HepG2 (cell line): ENCODE measurements around the gene FUT4. TPM values are rescaled to one million over a fixed set of nuclear protein-coding genes. Genes with fewer than 3 reads are reported as not detected.

ENCODE experiments used
- ATF5 ChIP-seq: sonication (generic); formaldehyde crosslinking; IDR thresholded peaks from 2 replicates; pipeline ENCODE4 v1.4.0; 2020; ENCODE audit warnings: mild to moderate bottlenecking, low read depth, missing genetic modification reagents
- DDIT3 ChIP-seq: sonication (generic); formaldehyde crosslinking; IDR thresholded peaks from 2 replicates; pipeline ENCODE4 v1.4.0; 2020; ENCODE audit warnings: mild to moderate bottlenecking, missing genetic modification reagents
- FOXP1 ChIP-seq, 2 experiments: fragments of 450-650 bp in 1 of 2; IDR thresholded peaks; 2 replicates each; pipeline ENCODE4 v1.6.1; 2017 to 2018; ENCODE audit warnings: antibody characterized with exemption in 1 of 2
- GATA4 ChIP-seq: sonication (generic); IDR thresholded peaks from 2 replicates; pipeline ENCODE4 v1.6.1; 2016; ENCODE audit warnings: antibody characterized with exemption, low read depth, borderline replicate concordance
- HNRNPL ChIP-seq: fragments of 200-400 bp; formaldehyde crosslinking; IDR thresholded peaks from 2 replicates; pipeline ENCODE4 v1.6.1; 2017; ENCODE audit warnings: mild to moderate bottlenecking, low read depth, low read length
- HNRNPLL ChIP-seq: fragments of 200-400 bp; formaldehyde crosslinking; IDR thresholded peaks from 2 replicates; pipeline ENCODE4 v1.6.1; 2017; ENCODE audit warnings: mild to moderate bottlenecking, low read depth, low read length; ENCODE audit not compliant: poor library complexity, severe bottlenecking
- PHB2 ChIP-seq: fragments of 450-650 bp; IDR thresholded peaks from 2 replicates; pipeline ENCODE4 v1.6.1; 2018; ENCODE audit not compliant: partially characterized antibody
- PITX1 ChIP-seq: sonication (generic); formaldehyde crosslinking; IDR thresholded peaks from 2 replicates; pipeline ENCODE4 v1.5.1; 2020; ENCODE audit warnings: mild to moderate bottlenecking, missing genetic modification reagents
- SAP130 ChIP-seq: IDR thresholded peaks from 2 replicates; pipeline ENCODE4 v1.6.1; 2016; ENCODE audit warnings: low read depth
- SIN3B ChIP-seq: fragments of 150-350 bp; IDR thresholded peaks from 2 replicates; pipeline ENCODE4 v1.6.1; 2014; ENCODE audit warnings: low read length
- SP4 ChIP-seq: sonication (generic); formaldehyde crosslinking; IDR thresholded peaks from 2 replicates; pipeline ENCODE4 v1.8.1; 2023; ENCODE audit warnings: mild to moderate bottlenecking, missing genetic modification reagents
- SRSF9 ChIP-seq: fragments of 200-400 bp; formaldehyde crosslinking; IDR thresholded peaks from 2 replicates; pipeline ENCODE4 v1.6.1; 2018; ENCODE audit warnings: borderline replicate concordance, mild to moderate bottlenecking, low read depth, low read length; ENCODE audit not compliant: insufficient read depth, poor library complexity, severe bottlenecking
- TSC22D2 ChIP-seq: sonication (generic); formaldehyde crosslinking; IDR thresholded peaks from 2 replicates; pipeline ENCODE4 v1.5.1; 2020; ENCODE audit warnings: missing genetic modification reagents, mild to moderate bottlenecking, borderline replicate concordance
- XRCC5 ChIP-seq: fragments of 200-400 bp; formaldehyde crosslinking; optimal IDR thresholded peaks from 2 replicates; pipeline ENCODE3; 2017; ENCODE audit warnings: mild to moderate bottlenecking, low read length
- ZC3H13 ChIP-seq: sonication (generic); formaldehyde crosslinking; IDR thresholded peaks from 2 replicates; pipeline ENCODE4 v1.8.1; 2023; ENCODE audit warnings: mild to moderate bottlenecking, missing genetic modification reagents, moderate library complexity
- ZFYVE20 ChIP-seq: sonication (generic); formaldehyde crosslinking; IDR thresholded peaks from 2 replicates; pipeline ENCODE4 v1.8.0; 2023; ENCODE audit warnings: low read depth, mild to moderate bottlenecking, moderate library complexity, missing genetic modification reagents, borderline replicate concordance
- ZNF12 ChIP-seq: sonication (generic); formaldehyde crosslinking; IDR thresholded peaks from 2 replicates; pipeline ENCODE4 v1.5.0; 2020; ENCODE audit warnings: missing genetic modification reagents
- ZNF317 ChIP-seq: sonication (generic); formaldehyde crosslinking; IDR thresholded peaks from 2 replicates; pipeline ENCODE4 v1.5.0; 2020; ENCODE audit warnings: mild to moderate bottlenecking, missing genetic modification reagents
- ZNF335 ChIP-seq: sonication (generic); formaldehyde crosslinking; IDR thresholded peaks from 2 replicates; pipeline ENCODE4 v1.4.0; 2020; ENCODE audit warnings: missing genetic modification reagents
- ZNF564 ChIP-seq: sonication (generic); formaldehyde crosslinking; IDR thresholded peaks from 2 replicates; pipeline ENCODE4 v1.8.1; 2023; ENCODE audit warnings: mild to moderate bottlenecking, missing genetic modification reagents
- ZNF687 ChIP-seq: sonication (generic); formaldehyde crosslinking; IDR thresholded peaks from 2 replicates; pipeline ENCODE4 v1.5.1; 2020; ENCODE audit warnings: mild to moderate bottlenecking, missing genetic modification reagents, moderate library complexity
- ZNF788 ChIP-seq: sonication (generic); formaldehyde crosslinking; IDR thresholded peaks from 2 replicates; pipeline ENCODE4 v1.5.0; 2020; ENCODE audit warnings: mild to moderate bottlenecking, missing genetic modification reagents, borderline replicate concordance
- ZSCAN22 ChIP-seq: sonication (generic); formaldehyde crosslinking; IDR thresholded peaks from 2 replicates; pipeline ENCODE4 v1.4.0; 2020; ENCODE audit warnings: mild to moderate bottlenecking, missing genetic modification reagents
- ZXDC ChIP-seq: sonication (generic); formaldehyde crosslinking; IDR thresholded peaks from 2 replicates; pipeline ENCODE4 v1.5.0; 2020; ENCODE audit warnings: mild to moderate bottlenecking, missing genetic modification reagents
- polyA plus RNA-seq, 8 experiments: library from polyadenylated mRNA; depleted of rRNA in 3 of 8; stranded (reverse) in 7 of 8; unstranded in 1 of 8; fragments of >200 nt; fragmentation: Illumina TruSeq in 4 of 8; extraction: Trizol in 4 of 8; gene quantifications; 2 replicates each; pipeline versions ENCODE4 v1.2.1 to v1.2.3, GENCODE V29; 2011 to 2016; ENCODE audit warnings: low read depth in 4 of 8, missing spikeins in 1 of 8, mixed read lengths in 1 of 8; ENCODE audit not compliant: insufficient read depth in 1 of 8
- total RNA-seq, 5 experiments: library from RNA; depleted of rRNA; stranded (reverse); fragments of >200 nt; fragmentation: Illumina TruSeq; extraction: Trizol; gene quantifications; 2 replicates each; pipeline ENCODE4 v1.2.3, GENCODE V29; 2016; ENCODE audit warnings: low read depth in 1 of 5

FUT4 gene
- total and polyA plus RNA-seq, 2 of the 13 experiments (the other 11 are each of a cell fraction or from before 2014, with no cell fraction given), result 0.28 to 0.60 TPM

- TF ChIP-seq ZFYVE20 (CRISPR knock-in tag) (no peak), ZNF335 (no peak), HNRNPL (no peak), ATF5 (CRISPR knock-in tag) (no peak), ZNF564 (CRISPR knock-in tag) (no peak), ZXDC (CRISPR knock-in tag) (no peak), SRSF9 (no peak), PHB2 (no peak), DDIT3 (CRISPR knock-in tag) (no peak), XRCC5 (peak; percentile 9), ZNF317 (no peak), FOXP1 (IDR thresholded peaks at IDR 0.05) (no peak), FOXP1 (CRISPR knock-in tag; IDR thresholded peaks at IDR 0.05) (no peak), ZC3H13 (CRISPR knock-in tag) (no peak), TSC22D2 (CRISPR knock-in tag) (no peak), ZNF788 (CRISPR knock-in tag) (0 out of 2 replicates have a peak, but pooled peaks have one; percentile 25), SAP130 (no peak; the same call in 1 of the 2 replicates), PITX1 (0 out of 2 replicates have a peak, but pooled peaks have one; percentile 41), ZNF687 (peak; percentile 8; the same call in 1 of the 2 replicates), GATA4 (no peak), ZNF12 (CRISPR knock-in tag) (no peak), SP4 (CRISPR knock-in tag) (peak; percentile 72), SIN3B (no peak), ZSCAN22 (CRISPR knock-in tag) (no peak), HNRNPLL (no peak)
These were observed 49.5 kb upstream of the FUT4 start (continued) for GRCh38 chr11:94494126-94494680.
